DMS53 (cell line): Measurements from ENCODE around the gene EHMT1.
A peak's percentile ranks its signal among the peaks of the same experiment; 100 is the strongest.

Source experiments
- DNase-seq: peaks from one replicate; lab custom pipeline; 2025; lab: John Stamatoyannopoulos, UW

Gene EHMT1

GRCh38 chr9:137787786-137788505 lies 169.1 kb downstream of the EHMT1 start:
- DNase-seq: no peak

DNA sequence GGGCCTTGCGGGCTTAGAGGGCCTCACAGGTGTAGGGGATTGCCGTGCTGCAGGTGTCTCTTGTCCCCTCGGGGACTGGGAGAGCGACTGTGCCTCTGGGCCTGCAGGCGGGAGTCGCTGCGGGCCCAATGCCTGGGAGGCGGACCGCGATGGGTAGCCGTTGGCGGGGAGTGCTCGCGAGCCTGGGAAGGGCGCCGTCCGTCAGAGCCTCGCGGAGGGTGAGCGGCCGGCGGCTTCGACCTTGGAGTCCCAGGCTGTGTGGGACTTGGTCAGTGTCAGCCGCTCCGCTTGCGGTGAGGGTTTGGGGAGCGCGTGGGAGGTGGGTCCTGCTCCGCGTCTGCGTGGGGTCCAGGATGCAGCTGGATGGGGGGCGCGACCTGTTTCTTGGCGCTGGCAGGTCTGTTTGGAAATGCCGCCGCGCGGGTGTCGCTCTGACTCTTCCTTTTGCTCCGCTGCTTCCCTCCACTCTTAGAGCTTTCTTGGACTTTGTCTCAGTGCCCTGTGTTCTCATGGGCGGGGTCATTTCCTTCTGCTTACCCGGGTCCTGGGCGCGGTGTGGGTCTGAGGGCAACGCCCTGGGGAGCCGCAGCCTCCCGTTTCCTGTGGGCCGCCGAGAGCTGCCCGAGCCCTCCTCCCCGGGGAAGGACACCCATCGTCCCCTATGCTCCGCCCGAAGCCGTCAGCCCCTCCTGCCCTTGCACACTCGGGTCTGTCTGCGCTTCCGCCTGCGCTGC lies 169.9 kb downstream of the EHMT1 start:
- DNase-seq: no peak

GRCh38 chr9:137789295-137789895 lies 170.6 kb downstream of the EHMT1 start:
- DNase-seq: no peak

DNA sequence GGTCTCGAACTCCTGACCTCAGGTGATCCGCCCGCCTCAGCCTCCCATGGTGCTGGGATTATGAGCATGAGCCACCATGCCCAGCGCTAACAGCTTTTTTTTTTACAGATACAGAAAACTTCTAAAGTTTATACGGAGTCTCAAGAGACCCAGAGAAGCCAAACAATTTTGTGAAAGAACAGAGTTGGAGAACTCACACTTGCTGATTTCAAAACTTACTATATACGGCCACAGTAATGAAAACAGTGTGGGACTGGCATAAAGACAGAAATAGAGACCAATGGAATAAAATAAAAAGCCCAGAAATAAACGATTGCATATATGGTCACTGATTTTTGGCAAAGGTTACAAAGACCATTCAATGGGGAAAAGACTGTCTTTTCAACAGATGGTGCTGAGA lies 173.1 kb downstream of the EHMT1 start:
- no peak for DNase-seq

GRCh38 chr9:137793196-137793841 lies 174.5 kb downstream of the EHMT1 start:
- DNase-seq: no peak

DNA sequence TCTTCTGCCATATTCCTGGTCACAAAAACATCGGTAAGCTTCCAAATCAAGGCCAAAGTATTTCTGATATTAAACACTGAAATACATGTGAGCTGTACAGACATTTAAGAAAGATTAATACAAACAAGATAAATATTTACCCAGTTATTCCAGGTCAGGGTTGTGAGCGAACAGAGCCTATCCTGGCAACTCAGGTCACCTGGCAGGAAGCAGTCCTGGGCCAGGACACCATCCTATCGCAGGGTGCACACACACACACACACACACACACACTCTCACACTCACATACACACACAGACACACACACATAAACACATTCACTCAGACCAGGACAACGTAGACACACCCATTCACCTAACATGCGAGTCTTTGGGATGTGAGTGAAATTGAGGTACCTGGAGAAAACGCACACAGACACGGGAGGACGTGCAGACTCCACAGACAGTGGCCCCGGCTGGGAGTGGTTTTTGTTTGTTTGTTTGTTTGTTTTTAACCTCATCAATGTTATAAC lies 176.4 kb downstream of the EHMT1 start:
- no peak for DNase-seq

DNA sequence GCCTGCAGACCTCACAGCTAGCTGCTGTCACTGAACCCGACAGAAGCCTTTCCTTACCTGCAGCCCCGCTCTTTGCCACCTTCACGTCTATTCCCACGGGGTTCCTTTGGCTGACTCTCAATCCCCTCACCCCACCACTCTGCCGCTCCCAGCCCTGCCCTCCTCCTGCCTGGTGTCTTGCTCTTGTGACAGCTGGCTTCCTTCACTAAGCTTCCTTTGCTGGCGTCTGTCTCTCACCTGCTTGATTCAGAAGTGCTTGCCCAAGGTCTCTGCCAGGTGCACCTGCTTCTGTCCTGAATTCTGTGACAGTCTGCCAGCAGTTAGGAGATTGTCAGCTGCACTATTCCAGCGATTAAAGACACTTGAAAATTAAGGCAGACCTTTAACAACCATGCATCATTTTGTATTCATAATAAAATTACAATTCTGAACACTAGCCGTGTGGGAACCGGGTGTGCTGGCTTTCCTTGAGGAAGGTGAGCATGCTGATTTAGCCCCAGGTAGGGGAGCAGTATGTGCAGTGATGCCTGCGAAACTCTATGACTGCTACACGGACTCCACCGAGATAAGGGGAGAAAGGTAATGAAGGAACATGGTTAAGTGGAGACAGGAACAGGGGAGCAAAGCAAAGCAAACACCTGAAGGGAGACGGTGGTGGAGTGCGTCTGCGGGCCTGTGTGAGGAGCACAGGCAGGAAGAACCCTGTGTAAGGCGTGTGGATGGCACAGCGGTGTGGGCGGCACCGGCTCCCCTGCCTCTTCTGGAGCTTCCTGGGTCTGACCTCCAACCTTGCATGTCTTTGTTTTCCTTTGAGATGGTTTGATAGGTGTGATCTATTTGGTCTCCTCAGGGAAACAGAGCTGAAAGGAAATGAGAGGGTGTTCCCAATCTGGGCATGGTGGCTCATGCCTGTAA lies 178.7 kb downstream of the EHMT1 start:
- DNase-seq: peak; percentile 79

- no peak for DNase-seq
Observed at GRCh38 chr9:137798142-137798541, 179.3 kb downstream of the EHMT1 start.

DNA sequence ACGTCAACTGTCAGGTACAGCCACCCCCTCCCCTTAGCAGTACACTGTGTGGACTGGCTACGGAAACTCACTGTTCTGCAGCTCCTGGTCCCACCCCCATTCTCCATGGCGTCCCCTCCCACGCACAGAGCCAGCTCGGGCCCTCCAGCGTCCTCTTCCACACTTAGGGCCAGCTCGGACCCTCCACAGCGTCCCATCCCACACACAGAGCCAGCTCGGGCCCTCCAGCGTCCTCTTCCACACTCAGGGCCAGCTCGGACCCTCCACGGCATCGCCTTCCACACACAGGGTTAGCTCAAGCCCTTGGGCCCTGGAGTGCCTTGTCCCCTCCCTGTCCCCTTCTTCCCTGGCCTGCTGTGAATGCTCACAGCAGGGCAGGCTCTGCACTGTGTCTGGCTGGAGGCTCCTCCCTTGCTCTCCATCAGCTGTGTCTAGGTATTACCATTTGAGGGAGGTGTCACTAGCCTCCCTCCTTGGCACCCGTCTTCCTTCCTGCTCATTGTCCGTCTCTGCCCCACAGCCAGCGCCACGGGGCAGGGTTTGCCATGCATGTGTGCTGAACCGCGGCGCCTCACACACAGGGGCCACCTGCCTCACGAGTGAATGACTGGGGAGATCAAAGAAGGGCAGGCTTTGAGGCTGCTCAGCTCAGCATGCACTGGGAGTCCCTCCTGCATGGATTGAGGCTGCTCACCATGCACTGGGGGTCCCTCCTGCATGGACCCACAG lies 180.3 kb downstream of the EHMT1 start:
- peak; percentile 53 for DNase-seq

- no peak for DNase-seq
Observed at GRCh38 chr9:137799630-137799983, 180.8 kb downstream of the EHMT1 start.

GRCh38 chr9:137800196-137801022 lies 181.6 kb downstream of the EHMT1 start:
- no peak for DNase-seq

DNA sequence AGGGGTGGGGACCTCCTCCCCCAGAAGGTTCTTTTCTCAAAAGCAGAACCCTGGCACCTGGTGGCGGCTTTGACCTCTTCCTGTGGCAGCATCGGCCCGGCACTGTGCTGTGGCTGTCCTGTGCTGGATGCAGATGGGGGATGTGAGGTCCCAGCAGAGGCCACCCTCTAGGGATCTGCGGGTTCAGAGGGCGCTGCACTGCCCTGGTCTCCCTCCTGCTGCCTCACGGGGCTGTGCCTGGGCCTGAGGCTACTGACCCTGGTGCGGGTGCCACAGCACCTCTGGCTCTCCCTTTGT lies 182.2 kb downstream of the EHMT1 start:
- DNase-seq: no peak

- DNase-seq: no peak
Observed at GRCh38 chr9:137802021-137802420, 183.2 kb downstream of the EHMT1 start.

GRCh38 chr9:137802521-137803243 lies 183.9 kb downstream of the EHMT1 start:
- DNase-seq: no peak

DNA sequence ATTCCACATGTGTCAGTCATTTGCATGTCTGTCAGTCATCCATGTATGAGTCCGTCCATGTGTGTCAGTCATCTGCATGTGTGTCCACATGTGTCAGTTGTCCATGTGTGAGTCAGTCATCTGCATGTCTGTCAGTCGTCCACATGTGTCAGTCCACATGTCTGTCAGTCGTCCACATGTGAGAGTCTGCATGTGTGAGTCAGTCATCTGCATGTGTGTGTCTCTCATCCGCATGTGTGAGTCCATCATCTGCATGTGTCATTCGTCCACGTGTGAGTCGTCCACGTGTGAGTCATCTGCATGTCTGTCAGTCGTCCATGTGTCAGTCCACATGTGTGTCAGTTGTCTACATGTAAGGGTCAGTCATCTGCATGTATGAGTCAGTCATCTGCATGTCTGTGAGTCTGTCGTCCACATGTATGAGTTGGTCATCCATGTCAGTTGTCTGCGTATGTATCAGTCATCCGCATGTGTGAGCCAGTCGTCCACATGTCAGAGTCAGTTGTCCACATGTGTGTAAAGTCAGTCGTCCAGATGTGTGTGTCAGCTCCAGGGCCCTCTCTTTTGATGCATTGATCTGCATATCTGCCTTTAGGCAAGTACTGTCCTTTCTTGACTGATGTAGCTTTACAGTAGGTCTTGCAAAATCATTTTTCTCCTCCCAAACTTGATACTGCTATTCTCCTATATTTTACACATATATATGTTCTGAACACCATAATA lies 186.3 kb downstream of the EHMT1 start:
- DNase-seq: no peak

- no peak for DNase-seq
Observed at GRCh38 chr9:137807721-137808703, 189.2 kb downstream of the EHMT1 start.

DNA sequence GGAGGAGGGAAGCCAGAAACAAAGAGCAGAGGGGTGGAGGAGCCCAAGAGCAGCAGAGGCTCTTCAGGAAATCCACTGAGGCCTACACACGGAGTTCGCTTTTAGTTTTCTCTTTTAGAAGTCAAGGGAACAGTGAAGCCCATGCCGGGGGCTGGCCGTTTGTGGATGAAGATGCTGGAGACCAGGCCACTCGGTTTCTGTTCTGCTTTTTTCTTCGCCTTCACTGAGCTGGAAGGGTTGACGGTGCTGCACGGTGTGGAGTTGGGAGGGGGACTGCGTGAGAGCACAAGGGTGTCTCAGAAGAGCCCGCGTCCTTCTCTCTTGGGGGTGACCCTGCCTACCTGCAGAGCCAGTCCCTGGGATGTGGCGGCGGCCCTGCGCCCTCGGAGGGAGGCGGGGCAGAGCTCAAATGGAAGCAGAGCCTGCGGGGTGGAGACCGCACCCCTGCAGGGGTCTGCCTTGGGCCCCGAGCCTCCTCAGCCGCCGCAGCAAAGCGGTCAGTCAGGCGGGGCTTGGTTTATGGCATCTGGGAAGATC lies 190.3 kb downstream of the EHMT1 start:
- DNase-seq: no peak
